ENCODE measurements around the gene ANKRD53.

The ANKRD53 gene

GRCh38 chr2:70991142-70991541 lies 12.7 kb downstream of the ANKRD53 start:
- TF ChIP-seq, protein P1, sequence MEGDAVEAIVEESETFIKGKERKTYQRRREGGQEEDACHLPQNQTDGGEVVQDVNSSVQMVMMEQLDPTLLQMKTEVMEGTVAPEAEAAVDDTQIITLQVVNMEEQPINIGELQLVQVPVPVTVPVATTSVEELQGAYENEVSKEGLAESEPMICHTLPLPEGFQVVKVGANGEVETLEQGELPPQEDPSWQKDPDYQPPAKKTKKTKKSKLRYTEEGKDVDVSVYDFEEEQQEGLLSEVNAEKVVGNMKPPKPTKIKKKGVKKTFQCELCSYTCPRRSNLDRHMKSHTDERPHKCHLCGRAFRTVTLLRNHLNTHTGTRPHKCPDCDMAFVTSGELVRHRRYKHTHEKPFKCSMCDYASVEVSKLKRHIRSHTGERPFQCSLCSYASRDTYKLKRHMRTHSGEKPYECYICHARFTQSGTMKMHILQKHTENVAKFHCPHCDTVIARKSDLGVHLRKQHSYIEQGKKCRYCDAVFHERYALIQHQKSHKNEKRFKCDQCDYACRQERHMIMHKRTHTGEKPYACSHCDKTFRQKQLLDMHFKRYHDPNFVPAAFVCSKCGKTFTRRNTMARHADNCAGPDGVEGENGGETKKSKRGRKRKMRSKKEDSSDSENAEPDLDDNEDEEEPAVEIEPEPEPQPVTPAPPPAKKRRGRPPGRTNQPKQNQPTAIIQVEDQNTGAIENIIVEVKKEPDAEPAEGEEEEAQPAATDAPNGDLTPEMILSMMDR (IDR thresholded peaks at IDR 0.05; ENCODE audit: low read length) = no peak
- Histone ChIP-seq H3K9ac (ENCODE audit: low read length) (no peak overlapping the region), H2AFZ (ENCODE audit: low read length) (no peak overlapping the region), H4K20me1 (ENCODE audit: insufficient read depth, low read length) (peaks cover 3% of the 10 kb centered on the region; the same call in 1 of the 2 replicates), H3F3A (ENCODE audit: insufficient read depth, low read length) (0 out of 2 replicates have a peak, but pooled peaks cover 6% of the 10 kb centered on the region), H3K9me3 (replicated peaks; ENCODE audit: insufficient read depth, low read length) (no peaks in the 10 kb centered on the region), H3K4me2 (ENCODE audit: low read depth, low read length) (no peak overlapping the region), H3K27me3 (replicated peaks; ENCODE audit: insufficient read depth, low read length) (no peaks in the 10 kb centered on the region), H3K4me1 (ENCODE audit: low read length) (peaks cover 11% of the 10 kb centered on the region), H3K4me3 (ENCODE audit: low read length) (no peak overlapping the region), H3K27ac (ENCODE audit: low read length) (no peak overlapping the region), H3K79me2 (ENCODE audit: low read length) (peaks cover 29% of the 10 kb centered on the region), H3K9me2 (replicated peaks; ENCODE audit: insufficient read depth, low read length) (no peaks in the 10 kb centered on the region), H3K36me3 (replicated peaks; ENCODE audit: insufficient read depth, low read length) (no peaks in the 10 kb centered on the region; the same call in 1 of the 2 replicates)
- DNase-seq = no peak

GRCh38 chr2:70991742-70992141 lies 13.3 kb downstream of the ANKRD53 start:
- TF ChIP-seq EZH2 (optimal IDR thresholded peaks at IDR 0.05; ENCODE audit: low read depth, low read length) = no peak
- TF ChIP-seq, protein P1 (IDR thresholded peaks at IDR 0.05; ENCODE audit: low read length) = no peak
- TF ChIP-seq EZH2phosphoT487 (IDR thresholded peaks at IDR 0.05; ENCODE audit: low read length) = no peak
- Histone ChIP-seq H4K20me1 (ENCODE audit: insufficient read depth, low read length) (no peaks in the 10 kb centered on the region), H3K4me3 (ENCODE audit: low read length) (no peak overlapping the region), H3K9me2 (replicated peaks; ENCODE audit: insufficient read depth, low read length) (no peaks in the 10 kb centered on the region), H3K36me3 (replicated peaks; ENCODE audit: insufficient read depth, low read length) (no peaks in the 10 kb centered on the region; the same call in 1 of the 2 replicates), H3K27me3 (replicated peaks; ENCODE audit: insufficient read depth, low read length) (no peaks in the 10 kb centered on the region), H3K4me1 (ENCODE audit: low read length) (peaks cover 11% of the 10 kb centered on the region), H3K4me2 (ENCODE audit: low read depth, low read length) (no peak overlapping the region), H3F3A (ENCODE audit: insufficient read depth, low read length) (0 out of 2 replicates have a peak, but pooled peaks cover 6% of the 10 kb centered on the region), H3K9ac (ENCODE audit: low read length) (no peak overlapping the region), H3K79me2 (ENCODE audit: low read length) (peaks cover 29% of the 10 kb centered on the region), H3K9me3 (replicated peaks; ENCODE audit: insufficient read depth, low read length) (no peaks in the 10 kb centered on the region), H3K27ac (ENCODE audit: low read length) (no peak overlapping the region), H2AFZ (ENCODE audit: low read length) (no peak overlapping the region)
- no peak for DNase-seq

DNA sequence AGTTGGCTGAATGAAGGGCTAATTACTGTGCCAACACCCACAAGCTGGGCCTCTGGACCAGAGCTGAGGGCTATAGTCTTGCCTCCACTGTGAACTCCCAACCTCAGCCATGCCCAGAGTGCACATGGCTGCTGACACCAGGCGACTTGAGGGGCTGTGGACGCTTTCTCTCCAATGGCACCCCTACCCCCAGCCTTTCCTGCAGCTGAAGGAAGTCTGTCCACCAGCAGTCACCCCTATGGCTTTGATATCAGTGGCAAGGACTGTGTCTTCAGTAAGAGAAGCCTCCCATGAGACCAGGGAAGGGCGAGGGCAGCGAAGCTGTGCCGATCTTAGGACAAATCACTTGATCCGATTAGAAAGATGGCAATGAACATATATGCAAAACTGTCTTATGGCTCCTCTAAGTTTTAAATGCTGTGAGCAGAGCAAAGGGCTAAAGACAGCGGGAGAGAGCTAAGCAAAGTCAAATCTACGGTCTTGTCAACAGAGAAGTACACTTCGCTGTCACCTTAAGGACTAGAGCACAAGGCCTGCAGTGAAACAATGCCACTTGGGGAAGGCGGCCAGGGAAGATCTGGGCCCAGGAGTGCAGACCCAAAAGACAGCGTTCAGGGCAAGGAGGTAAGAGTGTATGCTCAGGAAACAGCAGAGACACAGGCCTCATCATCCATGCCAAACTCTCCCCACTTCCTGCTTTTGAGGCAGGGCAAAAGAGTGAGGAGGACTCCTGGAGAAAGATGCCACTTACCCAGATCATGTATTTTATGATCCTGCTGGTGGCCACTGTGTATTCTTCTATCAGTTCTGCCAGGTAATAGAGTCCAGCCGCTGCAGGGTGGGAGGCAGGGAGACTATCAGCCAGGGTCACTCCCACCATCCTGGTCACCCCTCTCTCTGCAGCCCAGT lies 14.8 kb downstream of the ANKRD53 start:
- no peak overlapping the region for H3K27ac ChIP-seq (ENCODE audit: low read length)

More for the DNA sequence above, 14.8 kb downstream of the ANKRD53 start:
- H3K27me3 ChIP-seq (replicated peaks; ENCODE audit: insufficient read depth, low read length) = no peaks in the 10 kb centered on the region
- TF ChIP-seq EZH2phosphoT487 (IDR thresholded peaks at IDR 0.05; ENCODE audit: low read length) (no peak), EZH2 (optimal IDR thresholded peaks at IDR 0.05; ENCODE audit: low read depth, low read length) (no peak)
- TF ChIP-seq, protein P1 (IDR thresholded peaks at IDR 0.05; ENCODE audit: low read length) = no peak
- H2AFZ ChIP-seq (ENCODE audit: low read length) = no peak overlapping the region
- H3K4me3 ChIP-seq (ENCODE audit: low read length) = peak overlapping the region; percentile 80
- no peaks in the 10 kb centered on the region for H3K9me3 ChIP-seq (replicated peaks; ENCODE audit: insufficient read depth, low read length)
- no peaks in the 10 kb centered on the region; the same call in 1 of the 2 replicates for H3K36me3 ChIP-seq (replicated peaks; ENCODE audit: insufficient read depth, low read length)
- no peaks in the 10 kb centered on the region for H3K9me2 ChIP-seq (replicated peaks; ENCODE audit: insufficient read depth, low read length)
- 0 out of 2 replicates have a peak, but pooled peaks cover 6% of the 10 kb centered on the region for H3F3A ChIP-seq (ENCODE audit: insufficient read depth, low read length)
- peaks cover 29% of the 10 kb centered on the region for H3K79me2 ChIP-seq (ENCODE audit: low read length)
- DNase-seq = no peak
- peaks cover 11% of the 10 kb centered on the region for H3K4me1 ChIP-seq (ENCODE audit: low read length)
- no peaks in the 10 kb centered on the region for H4K20me1 ChIP-seq (ENCODE audit: insufficient read depth, low read length)
- peak overlapping the region; percentile 90 for H3K4me2 ChIP-seq (ENCODE audit: low read depth, low read length)
- peak overlapping the region; percentile 95; the same call in 1 of the 2 replicates for H3K9ac ChIP-seq (ENCODE audit: low read length)

Data from MM.1S (cell line).